22Rv1 (cell line): ENCODE measurements around the gene ELN.
A peak's percentile ranks its signal among the peaks of the same experiment; 100 is the strongest.
"Not testable (repeated sequence)": the region's sequence is repeated elsewhere in the genome, so short reads cannot be mapped to it uniquely, and the experiment has no call there.

Experiments
- H3K27ac ChIP-seq: fragments of 450-650 bp; 2 replicates; pipeline ENCODE4 v1.5.1; 2017
- CTCF ChIP-seq: fragments of 450-650 bp; IDR thresholded peaks from 2 replicates; pipeline ENCODE4 v1.5.1; 2017; ENCODE audit warnings: mild to moderate bottlenecking
- ZFX ChIP-seq: fragments of 450-650 bp; IDR thresholded peaks from 2 replicates; pipeline ENCODE4 v1.6.1; 2017; ENCODE audit warnings: antibody characterized with exemption, borderline replicate concordance

Gene ELN

GRCh38 chr7:74027683-74028320, at the start of gene ELN:
TSS of gene ELN (plus strand) at chr7:74028173. CDS start at chr7:74028188, 15 bp downstream.
- TF ChIP-seq ZFX (no peak), CTCF (no peak)
- H3K27ac ChIP-seq, result no peak within 1 kb of the TSS

GRCh38 chr7:73978661-73979563, 49.1 kb upstream of the ELN start:
- H3K27ac ChIP-seq, result no peak overlapping the region

DNA sequence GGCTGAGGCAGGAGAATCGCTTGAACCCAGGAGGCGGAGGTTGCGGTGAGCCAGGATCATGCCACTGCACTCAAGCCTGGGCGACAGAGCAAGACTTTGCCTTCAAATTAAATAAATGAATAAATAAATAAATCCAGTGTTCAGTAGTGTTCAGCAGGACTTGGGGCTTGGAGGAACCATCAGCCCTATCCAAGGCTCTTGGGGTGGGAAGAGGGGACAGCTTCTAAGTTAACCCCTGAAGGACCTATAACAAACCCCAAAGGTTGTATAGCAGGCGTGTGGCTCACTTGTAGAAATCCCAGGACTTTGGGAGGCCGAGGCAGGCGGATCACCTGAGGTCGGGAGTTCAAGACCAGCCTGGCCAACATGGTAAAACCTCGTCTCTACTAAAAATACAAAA, 48.3 kb upstream of the ELN start:
- not testable (repeated sequence) for H3K27ac ChIP-seq

More at GRCh38 chr7:73978661-73979563, 49.1 kb upstream of the ELN start:
- TF ChIP-seq ZFX (no peak), CTCF (peak; percentile 91)

- H3K27ac ChIP-seq, result no peak overlapping the region
- TF ChIP-seq ZFX (no peak), CTCF (no peak)
Measured at GRCh38 chr7:73980206-73980605, 47.8 kb upstream of the ELN start.

DNA sequence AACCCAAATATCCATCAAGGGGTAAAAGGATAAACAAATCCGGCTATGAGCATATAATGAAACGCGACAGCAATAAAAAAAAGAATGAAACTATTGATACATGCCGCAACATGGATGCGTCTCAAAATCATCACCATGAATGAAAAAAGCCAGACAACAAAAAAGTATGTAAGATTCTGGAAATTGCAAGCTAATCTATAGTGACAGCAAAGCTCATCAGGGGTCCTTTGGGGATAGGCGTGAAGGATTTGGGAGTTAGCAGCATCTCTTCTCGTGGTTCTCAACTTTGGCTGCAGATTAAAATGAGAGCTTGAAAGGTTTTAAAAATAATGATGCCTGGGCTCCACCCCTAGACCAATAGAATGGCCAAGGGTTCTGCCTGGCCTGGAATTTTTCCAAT, 46.0 kb upstream of the ELN start:
- H3K27ac ChIP-seq, result no peak overlapping the region
- TF ChIP-seq CTCF, result no peak

DNA sequence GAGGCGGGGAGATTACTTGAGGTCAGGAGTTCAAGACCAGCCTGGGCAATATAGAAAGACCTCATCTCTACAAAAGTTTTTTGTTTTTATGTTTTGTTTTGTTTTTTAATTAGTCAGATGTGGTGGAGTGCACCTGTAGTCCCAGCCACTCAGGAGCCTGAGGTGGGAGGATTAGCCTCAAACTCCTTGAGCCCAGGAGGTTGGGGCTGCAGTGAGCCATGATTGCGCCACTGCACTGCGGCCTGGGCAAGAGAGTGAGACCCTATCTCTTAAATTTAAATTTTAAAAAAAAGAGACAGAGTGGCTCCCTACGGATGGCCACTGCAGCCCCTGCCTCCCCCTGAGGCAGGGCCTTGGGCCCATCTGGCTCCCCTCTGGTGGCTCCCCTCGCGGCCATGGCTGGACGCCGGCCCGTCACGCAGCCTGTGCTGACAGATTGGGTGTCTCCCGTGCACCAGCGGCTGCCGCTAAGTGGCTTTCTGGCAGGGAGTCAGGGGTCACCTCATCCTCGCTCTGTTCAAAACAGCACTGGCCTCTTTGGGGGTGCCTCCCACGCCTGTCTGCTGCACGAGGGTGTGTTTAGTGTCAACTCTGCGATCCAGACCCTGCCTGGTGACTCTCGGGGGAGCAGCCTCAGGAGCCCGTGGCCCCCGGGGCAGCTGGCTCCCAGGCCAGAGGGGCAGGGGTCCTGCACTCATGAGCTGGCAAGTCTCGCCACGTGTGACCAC, 44.4 kb upstream of the ELN start:
- H3K27ac ChIP-seq, result no peak overlapping the region
- TF ChIP-seq CTCF (no peak), ZFX (no peak)

DNA sequence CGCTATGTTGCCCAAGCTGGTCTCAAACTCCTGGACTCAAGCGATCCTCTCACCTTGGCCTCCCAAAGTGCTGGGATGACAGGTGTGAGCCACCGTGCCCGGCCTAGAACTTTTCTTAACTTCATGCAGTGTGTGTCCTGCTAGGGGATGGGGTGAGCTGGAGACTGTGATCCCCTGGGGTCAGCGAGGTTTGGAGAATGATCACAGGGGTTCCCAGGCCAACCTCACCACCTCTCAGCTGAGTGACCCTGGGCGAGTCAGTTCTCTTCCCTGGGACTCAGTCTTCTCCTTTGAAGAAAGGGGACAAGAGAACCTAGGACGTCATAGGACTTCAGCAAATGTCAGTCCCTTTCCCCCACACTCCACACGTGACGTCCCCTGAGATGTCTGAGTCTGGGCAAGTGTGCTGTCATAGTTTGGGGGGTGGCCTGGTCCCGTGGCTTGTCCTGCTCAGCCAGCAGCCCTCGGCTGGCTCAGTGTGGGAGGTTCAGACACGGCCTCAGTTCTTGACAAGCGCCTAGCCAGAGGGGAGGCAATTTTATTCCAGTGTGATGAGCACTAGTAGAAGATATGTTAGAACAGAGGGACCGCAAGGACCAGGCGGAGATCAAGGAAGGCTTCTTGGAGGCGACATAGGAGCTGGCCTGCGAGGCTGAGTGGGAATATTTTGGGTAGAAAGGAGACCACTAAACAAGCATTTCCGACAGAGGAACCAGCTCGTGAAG, 43.3 kb upstream of the ELN start:
- H3K27ac ChIP-seq, result no peak overlapping the region
- TF ChIP-seq CTCF (no peak), ZFX (no peak)
